Umbilical cord (tissue), 2 donors: ENCODE measurements around the gene TBX18. TPM values are rescaled to one million over a fixed set of nuclear protein-coding genes. Genes with fewer than 3 reads are reported as not detected.
A peak's percentile ranks its signal among the peaks of the same experiment; 100 is the strongest.

Experiments used
- DNase-seq: peaks from one replicate; pipeline ENCODE4 v3.0.0-alpha.2; 2015; ENCODE audit warnings: low spot score
- total RNA-seq: library from RNA; depleted of rRNA; stranded (reverse); fragments of >200 nt; gene quantifications from one replicate; pipeline ENCODE4 v1.2.3, GENCODE V29; 2014; ENCODE audit warnings: low replicate concordance; ENCODE audit not compliant: insufficient read depth

The TBX18 gene
- total RNA-seq, 1 donor from 2014 or later: 43.6 TPM

DNA sequence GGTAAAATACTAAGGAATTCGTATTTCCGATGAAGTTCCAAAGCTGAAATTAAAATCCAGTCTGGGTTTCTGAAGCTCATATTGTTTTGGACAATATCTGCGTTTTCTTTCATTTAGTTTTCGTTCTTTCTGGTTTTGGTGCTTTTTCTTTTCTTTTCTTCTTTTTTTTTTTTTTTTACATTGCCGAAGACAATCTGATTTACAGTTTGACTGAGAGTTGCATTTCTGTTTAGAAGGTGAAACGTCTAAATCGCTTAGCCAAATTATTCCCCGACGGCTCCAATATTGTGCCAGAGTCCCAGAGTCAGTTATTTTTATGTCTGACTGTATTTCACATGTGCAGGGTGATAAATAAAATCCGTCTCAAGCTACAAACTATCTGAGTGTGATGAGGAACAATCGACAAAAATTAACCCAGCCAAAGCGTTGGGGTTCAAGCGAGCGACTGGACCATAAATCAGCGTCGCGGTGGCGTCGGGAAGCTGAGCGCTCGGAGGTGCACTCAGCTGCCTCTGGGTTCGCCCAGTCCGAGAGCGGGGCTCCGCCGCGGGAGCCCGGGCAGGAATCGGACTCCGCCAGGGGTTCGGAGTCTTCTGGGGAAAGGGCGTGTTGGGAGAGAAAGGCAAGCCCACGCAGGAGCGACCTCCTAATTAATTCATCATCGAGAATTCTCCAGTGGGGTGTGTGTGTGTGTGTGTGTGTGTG is 8.2 kb upstream of the TBX18 start:
- peak; percentile 20 for DNase-seq

DNA sequence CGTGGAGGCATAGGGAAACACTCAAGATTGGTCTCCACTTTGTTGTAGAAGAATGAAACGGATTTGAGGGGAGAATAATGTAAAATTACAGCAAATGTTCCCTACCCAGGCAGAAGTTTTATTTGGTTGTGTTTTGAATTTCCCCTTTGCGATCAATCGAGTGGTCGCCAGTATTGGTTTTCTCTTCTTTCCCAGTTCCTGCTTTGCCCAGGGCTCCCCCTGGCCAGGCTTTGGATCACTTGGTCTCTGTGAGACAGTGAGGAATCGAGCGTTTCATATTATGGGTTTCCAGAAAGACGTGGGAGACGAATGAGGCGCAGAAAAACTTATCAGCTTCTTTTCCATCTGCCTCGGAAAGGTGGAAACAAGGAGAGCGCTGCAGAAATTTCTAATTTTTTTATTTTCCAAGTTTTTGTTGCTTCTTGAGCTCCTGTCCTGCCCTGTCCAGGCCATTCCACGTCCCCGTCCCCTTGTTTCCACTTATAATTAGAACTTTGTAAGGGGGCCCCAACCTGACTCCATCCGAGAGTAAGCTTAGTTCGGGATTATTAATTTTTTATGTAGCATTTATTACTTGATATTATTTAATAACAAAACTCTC is 7.5 kb upstream of the TBX18 start:
- peak; percentile 21 for DNase-seq

DNA sequence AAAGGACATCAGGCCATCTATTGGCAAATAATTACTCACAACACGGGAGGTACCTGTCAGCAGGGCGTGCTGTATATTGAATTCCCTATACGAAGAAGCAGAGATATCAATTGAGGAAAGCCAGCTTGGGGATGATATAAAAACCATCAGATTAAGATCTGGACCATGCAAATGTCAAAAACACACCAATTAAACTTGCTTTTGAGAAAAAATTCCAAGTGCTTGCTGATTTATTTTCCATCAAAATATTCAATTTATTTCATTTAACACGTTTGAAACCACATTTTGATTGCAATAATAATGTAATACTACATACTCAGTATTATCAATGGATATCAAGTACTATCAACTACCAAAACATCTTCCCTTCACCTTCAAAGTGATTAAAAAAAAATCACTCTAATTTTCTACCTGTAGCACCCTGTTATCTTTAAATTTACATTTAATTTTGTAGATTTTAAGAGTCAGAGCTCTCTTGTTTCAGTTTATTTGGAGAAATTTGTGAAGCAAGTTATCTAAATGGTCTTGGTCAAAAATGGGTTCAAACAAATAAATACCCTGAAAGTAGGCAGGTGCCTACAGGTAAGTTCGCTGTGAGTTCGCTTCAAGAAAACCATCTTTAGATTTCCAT is 6.8 kb upstream of the TBX18 start:
- DNase-seq: no peak

DNA sequence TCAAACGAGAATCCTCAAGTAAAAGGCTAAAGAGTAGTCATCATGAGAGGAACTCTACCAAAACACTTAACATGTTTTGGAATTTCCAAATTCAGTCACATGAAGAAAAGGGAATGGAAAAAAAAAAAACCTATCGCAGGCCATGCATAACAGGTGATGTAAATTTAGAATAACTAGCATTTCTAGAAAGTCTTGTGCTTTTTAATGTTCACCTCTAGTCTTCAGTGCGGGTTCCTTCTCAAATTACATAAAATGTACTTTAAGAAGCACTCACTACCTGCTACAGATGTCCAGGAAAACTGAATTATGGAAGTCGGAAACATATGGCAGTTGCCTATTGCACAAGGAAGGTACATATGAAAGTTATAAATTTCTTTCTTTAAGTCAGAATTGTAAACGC is 6.1 kb upstream of the TBX18 start:
- DNase-seq: no peak

DNA sequence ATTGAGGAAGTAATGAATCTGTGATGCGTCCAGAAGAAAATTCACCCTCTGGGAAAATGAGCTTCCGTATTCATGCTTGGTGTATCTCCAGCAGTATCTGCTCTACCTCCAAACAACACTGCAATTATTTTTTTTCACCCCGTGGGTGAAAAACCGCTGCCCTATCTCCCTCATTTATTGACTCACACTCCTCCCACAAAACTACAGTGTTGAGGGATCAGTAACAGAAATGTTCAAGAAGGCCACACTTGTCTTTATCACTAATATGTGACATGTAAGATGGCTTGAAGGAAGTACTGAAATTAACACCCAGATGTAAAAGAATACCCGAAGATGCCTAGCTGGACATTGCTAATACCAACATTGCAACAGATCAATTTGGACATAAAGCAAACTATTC is 4.9 kb upstream of the TBX18 start:
- DNase-seq: peak; percentile 11

DNA sequence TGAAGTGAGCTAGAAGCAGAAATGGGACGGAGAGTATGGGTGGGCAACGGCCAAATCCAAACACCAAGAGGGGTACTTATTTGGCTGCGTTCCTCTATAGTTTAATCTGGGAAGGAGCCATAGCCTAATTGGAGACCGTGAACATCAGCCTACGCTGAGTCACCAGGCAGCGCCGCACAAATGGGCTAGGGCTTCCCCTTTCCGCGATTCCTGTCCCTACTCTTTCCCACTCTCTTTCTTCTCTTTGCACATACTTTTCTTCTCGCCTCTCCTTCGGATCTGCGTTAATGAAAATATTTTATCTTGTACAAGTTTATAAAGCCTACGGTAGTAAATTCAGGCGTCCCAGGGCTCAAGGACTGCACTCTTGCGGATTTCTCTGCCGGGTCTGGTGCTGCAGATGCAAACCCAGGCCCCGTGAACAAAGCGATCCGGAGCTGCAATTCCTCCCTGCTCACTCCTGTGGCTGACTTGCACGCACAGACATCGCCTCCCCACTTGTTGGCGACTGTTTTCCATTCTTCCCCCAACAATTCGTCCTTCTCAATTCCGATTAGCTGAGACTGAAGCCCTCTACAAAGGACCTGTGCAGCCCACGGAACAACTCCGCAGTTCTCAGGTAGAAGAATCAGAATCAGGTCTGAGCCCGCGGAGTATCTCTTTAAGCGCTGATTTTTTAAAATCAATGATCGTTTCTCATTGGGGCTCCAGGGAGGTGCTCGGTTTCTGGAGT is 4.2 kb upstream of the TBX18 start:
- DNase-seq: peak; percentile 24

DNA sequence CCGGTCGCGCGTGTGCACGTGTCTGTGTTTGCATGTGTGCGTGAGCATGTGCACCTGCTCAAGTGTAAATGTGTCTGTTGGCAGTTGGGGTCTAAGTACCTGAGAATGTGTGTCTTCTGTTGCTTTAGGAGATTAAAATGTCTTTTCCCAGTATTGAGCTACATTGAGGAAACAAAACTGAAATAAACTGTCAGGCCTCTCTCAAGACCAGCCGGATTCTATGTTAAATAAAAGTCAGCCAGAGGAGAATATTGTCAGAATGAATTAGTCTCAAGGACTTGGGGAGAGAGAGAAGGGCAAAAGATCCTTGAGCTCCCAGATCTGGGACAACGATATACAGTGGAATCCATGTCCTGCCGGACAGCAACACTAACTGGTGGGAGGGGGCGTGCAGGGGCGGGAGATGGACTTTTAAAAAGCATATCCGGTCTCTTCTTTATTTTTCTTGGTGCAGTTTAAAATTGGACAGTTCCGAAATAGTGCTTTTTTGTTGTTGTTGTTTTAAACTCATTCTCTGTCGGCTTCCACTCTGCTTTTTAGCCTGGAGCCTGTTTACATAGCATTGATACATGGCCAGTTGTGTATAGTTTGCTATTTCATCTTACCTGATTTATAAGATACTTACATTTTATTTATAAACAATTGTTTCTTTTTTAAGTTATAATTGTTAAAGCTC is 3.3 kb upstream of the TBX18 start:
- DNase-seq: peak; percentile 9

DNA sequence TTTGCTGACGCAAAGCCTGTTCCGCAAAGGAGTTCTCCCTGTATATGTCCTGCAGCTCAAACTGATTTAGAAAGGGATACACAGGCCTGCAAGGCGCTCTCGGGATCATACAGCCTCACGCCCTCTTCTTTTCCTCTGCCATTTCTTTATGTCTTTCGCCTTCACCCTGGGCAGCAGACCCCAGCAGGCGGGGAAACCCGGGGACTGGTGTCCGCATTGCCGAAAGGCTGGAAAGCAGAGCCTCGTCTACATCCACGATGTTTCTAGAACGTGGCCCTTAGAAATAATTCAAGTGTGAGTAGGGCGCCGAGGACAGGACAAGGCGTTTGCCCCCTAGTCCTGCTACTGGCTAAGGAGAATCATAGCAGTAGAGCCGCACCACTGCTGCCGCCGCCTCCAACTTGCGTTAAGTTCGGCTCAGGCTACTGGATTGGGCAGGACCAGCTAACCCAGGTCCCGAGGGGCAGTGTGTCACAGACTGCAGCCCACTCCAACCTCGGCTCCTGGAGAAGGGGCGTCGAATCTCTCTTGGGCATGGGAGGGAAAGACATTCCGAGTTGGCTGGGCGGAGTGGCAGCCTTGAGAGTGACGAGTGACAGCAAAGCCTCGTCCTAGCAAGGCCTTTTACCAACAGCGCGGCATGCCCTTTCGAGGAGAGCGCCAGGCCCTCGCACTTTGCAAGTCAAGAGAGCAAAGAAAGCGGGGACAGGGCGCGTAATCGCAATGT is 2.6 kb upstream of the TBX18 start:
- no peak for DNase-seq

DNA sequence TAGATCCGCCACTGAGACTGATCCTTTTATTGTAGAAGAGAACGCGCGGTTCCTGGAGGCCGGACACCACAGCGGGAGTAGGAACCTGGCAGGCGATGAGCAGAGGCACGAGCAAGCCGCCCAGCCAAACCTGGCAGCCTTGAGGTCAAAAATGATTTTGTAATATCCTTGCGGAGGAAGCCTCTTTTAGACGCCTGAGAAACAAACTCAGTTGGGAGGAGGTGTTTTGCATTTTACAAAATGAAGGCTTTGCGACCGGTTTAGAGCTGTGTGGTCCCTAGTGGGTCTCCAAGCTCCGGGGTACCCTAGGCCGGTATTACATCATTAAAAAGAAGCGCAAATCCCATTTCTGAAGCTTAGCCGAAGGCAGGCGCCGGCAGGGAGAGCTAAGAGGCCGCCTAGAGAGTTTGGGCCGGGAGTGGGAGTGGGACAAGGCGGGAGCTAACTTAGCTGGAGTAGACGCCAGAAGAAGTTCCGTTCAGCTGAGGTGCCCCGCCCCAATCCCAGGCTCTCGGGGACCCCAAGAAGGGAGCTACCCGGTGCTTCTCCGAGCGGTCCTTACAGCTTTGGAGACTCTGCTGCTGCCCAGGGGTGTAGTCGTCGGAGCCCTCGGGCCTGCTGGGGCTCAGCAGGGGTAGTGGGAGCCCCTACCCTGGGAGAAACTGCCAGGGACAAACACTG is 1.9 kb upstream of the TBX18 start:
- no peak for DNase-seq

DNA sequence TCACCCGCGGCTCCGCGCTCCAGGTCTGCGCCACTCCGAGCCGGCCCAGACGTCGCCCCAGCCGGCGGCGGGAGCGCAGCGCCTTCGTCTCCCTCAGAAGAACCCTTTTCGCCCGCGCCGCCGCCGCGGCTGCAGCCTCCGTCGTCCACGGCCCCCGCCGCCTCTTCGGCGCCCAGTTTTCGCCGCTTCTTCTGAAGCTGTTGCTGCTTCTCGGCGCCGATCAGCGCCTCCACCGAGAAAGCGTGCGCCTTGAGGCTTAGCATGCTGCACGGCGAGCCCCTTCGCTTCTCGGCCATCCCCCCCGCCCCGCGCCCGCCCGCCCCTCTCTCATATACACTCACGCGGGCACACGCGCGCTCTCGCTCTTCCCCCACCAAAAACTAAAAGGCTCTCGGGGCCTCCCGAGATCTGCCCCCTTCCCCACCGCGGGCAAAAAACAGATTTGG is 489 bp downstream of the TBX18 start:
- no peak for DNase-seq

DNA sequence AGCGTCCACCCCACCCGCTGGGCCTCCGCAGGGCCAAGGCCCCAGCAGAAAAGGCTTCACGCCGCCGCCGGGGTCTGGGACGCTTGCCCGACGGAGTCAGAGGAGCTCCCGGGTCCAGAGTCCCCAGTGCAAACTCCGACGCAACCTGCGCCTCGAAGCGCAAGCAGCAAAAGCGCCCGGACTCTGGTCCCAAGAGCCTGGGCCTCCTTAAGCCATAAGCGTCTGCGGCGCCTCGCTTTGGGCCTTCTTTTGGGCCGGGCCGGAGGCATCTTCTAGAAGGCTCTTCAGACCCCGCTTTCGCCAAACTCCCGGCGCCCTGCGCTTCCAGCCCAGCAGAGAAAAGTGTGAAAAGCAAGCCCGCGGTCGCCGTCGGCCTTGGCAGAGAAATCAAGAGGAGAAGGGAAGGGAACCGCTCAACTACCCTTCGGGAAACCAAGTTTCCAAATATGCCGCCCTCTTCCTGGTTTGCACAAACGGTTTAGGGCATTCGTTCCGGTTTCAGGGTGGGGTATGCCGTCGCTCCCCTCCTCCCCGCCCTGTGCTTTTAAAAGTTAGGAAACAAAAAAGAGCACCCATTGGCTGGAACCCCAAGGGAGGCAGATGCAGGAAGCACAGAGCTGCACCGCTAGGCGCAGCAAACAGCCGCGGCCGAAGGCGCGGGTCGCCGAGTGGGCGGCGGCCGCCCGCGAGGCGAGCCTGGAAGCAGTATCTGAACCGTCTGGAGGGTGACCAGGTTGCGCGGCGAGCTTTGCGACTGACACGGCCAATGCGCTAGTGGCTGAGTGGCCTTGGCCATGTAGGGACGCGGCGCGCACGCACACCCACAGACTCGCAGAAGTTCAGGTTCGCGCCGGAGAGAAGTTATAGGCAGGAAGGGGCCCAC is 1.2 kb downstream of the TBX18 start:
- DNase-seq: peak; percentile 78

DNA sequence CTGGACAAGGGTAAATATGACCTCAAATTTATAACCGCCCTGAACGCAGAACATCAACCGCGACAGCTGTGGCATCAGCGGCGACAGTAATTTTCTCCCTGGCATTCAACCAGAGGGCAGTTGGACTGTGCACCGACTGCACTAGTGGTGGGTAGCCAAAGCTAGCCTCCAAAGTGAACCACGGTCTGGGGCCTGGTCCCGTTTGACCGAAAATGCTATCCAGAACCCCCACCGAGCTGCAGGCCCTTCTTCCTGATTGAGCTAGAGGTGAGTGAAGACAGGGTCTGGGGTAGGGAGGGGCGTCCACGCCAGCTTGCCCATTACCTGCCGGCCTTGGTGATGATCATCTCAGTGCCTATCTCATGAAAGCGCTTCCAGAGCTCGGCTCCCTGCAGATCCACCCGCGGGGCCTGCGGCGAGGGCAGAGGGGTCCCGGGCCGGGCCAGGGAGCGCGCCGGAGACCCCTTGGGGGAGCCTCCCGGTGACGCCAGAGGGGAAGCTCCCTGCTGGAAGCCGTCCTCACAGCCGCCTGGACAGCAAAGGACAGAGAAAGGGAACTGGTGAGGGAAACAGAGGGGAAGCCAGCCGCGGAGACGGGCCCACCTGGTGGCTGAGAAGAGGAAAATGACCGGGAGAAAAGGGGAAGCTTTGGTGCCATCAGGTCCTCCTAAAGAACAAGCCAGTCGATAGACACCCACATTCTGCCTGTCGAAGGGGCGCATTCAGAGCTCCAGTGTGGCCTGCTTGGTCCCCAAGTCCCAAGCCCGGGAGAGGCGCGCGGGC is 2.0 kb downstream of the TBX18 start:
- peak; percentile 54 for DNase-seq

DNA sequence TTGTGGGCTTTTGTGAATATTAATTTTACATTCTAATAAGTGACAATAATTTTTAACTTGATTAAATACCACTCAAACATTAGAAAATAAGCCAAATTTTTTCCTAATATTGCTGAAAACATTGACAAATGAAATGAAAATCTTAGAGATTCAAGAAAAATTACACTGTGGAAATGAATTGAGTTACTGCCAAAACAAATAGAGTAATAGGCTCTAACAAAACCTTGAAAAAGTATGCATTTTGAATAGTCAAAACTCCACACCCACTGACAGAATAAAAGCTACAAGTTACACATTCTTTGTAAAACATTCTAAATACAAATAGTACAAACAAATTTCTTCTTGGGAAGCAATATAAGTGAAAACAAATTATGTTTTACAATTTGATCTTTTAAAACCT is 5.9 kb downstream of the TBX18 start:
- no peak for DNase-seq

DNA sequence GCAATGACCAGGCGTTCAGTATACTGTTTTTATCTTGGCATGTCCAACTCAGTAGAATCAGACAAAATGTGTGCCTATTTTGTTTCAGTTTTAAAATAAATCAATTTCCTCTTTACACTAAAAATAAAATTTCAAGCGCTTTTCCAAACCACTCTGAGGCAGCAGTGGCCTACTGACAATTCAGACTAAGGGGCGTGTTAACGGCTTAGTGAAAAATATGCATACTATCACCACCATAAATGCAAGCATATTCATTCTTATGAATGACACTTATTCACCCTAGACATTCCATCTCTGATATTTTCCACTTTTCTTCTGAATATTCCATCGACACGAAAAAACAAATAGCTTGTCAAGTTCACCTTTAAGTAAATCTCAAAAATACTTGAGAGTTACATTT is 7.5 kb downstream of the TBX18 start:
- no peak for DNase-seq

DNA sequence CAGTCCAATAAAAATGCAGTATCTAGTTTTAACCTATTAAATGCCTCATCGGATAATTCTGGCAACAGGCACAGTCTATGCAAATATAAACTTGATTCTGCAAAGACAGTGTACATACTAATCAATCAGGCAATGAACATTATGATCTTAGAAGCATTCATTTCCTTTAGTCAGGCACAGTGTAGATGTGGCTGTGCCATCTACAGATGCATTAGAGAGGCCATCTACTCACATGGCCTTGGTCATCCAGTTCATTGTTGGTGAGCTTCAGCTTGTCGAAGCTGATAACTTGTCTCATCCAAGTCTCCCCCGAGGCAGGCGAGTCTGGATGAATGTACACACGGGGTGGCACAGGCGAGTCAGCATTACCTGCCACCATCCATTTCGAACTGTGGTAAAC is 7.9 kb downstream of the TBX18 start:
- DNase-seq: no peak

DNA sequence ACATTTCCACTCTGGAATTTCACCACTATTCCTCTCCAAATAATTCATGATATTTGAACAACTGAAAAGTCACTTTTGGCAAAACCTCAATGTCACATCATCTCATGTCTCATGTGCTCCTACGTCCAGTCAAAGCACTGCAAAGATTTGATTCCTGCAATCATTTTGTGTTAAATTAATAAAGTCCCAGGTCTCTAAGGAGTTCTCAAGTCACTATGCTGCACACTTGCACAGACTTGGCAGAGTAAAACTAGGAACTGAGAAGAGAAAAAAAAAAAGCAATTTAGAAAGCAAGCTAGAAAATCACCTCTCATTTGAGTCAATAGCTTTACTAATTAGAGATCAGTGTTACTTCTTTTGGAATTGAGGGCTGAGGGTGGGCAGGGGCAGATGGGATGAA is 11.2 kb downstream of the TBX18 start:
- DNase-seq: no peak

DNA sequence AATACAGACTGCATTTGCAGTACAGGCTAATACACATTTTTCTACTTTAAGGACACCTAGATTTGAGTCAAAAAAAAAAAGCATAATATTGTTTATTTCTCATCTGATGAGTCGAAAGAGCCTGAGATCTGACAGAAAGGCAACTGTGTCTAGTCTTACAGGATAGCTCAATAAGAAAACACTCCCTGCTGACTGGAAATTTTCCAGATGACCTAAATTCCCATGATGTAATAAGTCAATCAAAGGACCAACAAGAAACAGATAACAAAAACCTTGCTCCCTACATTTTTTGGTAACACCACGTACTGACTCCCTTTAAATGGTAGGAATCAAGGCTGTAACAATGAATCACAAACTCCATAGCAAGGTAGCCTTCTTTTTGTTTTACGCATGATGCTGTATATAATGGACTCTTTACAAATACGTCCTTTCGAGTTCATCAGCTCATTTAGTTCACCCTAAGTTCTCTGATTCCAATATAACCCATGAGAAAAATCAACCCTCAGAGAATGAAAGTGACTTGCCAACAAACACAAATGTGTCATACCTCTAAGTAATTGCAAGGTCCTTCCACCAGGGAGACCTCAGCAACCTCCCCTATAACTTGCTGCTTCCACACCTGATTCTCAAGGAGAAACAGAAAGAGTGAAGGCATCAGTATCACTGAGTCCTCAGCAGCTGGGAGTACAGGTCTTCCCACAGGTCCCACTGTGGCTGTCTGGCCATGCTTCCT is 12.1 kb downstream of the TBX18 start:
- no peak for DNase-seq

DNA sequence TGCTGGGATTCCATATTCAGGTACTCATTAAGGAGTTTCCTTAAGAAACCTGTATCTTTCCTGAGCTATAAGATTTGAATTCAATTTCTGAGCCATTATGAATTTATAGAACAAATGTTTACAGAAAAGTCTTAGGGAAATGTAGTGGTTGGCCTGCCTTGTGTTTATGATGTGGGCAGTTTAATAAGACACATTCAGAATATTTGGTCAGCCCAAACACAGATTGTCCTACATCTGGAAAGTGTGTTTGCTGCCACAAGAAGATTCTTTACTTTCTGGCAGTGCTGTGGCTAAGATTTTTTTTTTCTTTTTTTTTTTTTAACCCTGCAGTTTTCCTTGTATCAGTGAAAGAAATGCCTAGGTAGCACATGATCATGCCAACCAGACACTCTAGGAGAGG is 15.2 kb downstream of the TBX18 start:
- no peak for DNase-seq
